WTC11 (cell line): ENCODE measurements around the gene FHIT. TPM values are rescaled to one million over a fixed set of nuclear protein-coding genes. Genes with fewer than 3 reads are reported as not detected.

Experiments
- ATAC-seq: fragments of 200-7000 bp; cut with Tn5 transposase; 2 replicates; pipeline ENCODE4 v1.10.0; 2021; ENCODE audit warnings: mild to moderate bottlenecking, moderate library complexity
- CTCF ChIA-PET: fragments of 300-600 bp; sonication (Branson Sonifier 250); formaldehyde crosslinking; loops from one replicate; lab custom pipeline; 2021; ENCODE audit warnings: antibody characterized with exemption; lab: Charles Lee
- POLR2A ChIA-PET: fragments of 350-600 bp; sonication (Branson Sonifier 250); formaldehyde crosslinking; loops from one replicate; lab custom pipeline; 2021; ENCODE audit warnings: antibody characterized with exemption; lab: Charles Lee
- DNase-seq: peaks from one replicate; pipeline ENCODE4 v3.0.0; 2021; ENCODE audit warnings: low spot score
- H3K27ac Mint-ChIP-seq: 2 replicates; pipeline ENCODE4 v1.8.0; 2021; ENCODE audit warnings: mixed read lengths
- H3K27me3 Mint-ChIP-seq: 2 replicates; pipeline ENCODE4 v1.8.0; 2021; ENCODE audit warnings: low read depth, mild to moderate bottlenecking, moderate library complexity, mixed read lengths
- H3K36me3 Mint-ChIP-seq: 2 replicates; pipeline ENCODE4 v1.8.0; 2021; ENCODE audit warnings: mixed read lengths
- H3K4me1 Mint-ChIP-seq: 2 replicates; pipeline ENCODE4 v1.8.0; 2022; ENCODE audit warnings: mixed read lengths
- H3K4me3 Mint-ChIP-seq: 2 replicates; pipeline ENCODE4 v1.8.0; 2021; ENCODE audit warnings: mild to moderate bottlenecking, moderate library complexity, mixed read lengths
- H3K9me3 Mint-ChIP-seq: 2 replicates; pipeline ENCODE4 v1.8.0; 2021; ENCODE audit warnings: mixed read lengths
- CREM ChIP-seq: sonication (generic); formaldehyde crosslinking; IDR thresholded peaks from 2 replicates; pipeline ENCODE4 v1.8.1; 2022; ENCODE audit warnings: mild to moderate bottlenecking, missing genetic modification reagents, moderate library complexity
- CTCF ChIP-seq: fragments of 200-600 bp; IDR thresholded peaks from 2 replicates; pipeline ENCODE4 v1.8.0; 2022; ENCODE audit warnings: antibody characterized with exemption
- E2F5 ChIP-seq: sonication (generic); formaldehyde crosslinking; IDR thresholded peaks from 2 replicates; pipeline ENCODE4 v1.8.1; 2022; ENCODE audit warnings: mild to moderate bottlenecking, moderate library complexity, missing genetic modification reagents
- ERG ChIP-seq: fragments of 250-450 bp; sonication (Bioruptor Pico); IDR thresholded peaks from 2 replicates; pipeline ENCODE4 v1.8.0; 2021; ENCODE audit warnings: mild to moderate bottlenecking
- FOXJ3 ChIP-seq: sonication (generic); formaldehyde crosslinking; IDR thresholded peaks from 2 replicates; pipeline ENCODE4 v1.9.0; 2021; ENCODE audit warnings: missing genetic modification reagents, mild to moderate bottlenecking, borderline replicate concordance
- KAT7 ChIP-seq: sonication (generic); formaldehyde crosslinking; IDR thresholded peaks from 2 replicates; pipeline ENCODE4 v1.8.1; 2023; ENCODE audit warnings: missing genetic modification reagents, mild to moderate bottlenecking, borderline replicate concordance
- NFE2L1 ChIP-seq: sonication (generic); formaldehyde crosslinking; IDR thresholded peaks from 2 replicates; pipeline ENCODE4 v1.8.1; 2023; ENCODE audit warnings: missing genetic modification reagents
- NR1H2 ChIP-seq: sonication (generic); formaldehyde crosslinking; IDR thresholded peaks from 2 replicates; pipeline ENCODE4 v1.9.0; 2021; ENCODE audit warnings: mild to moderate bottlenecking, moderate library complexity, missing genetic modification reagents
- PRRX2 ChIP-seq: fragments of 250-450 bp; sonication (Bioruptor Pico); IDR thresholded peaks from 2 replicates; pipeline ENCODE4 v1.8.0; 2021; ENCODE audit warnings: mild to moderate bottlenecking
- SOX15 ChIP-seq: fragments of 250-450 bp; sonication (Bioruptor Pico); IDR thresholded peaks from 2 replicates; pipeline ENCODE4 v1.9.0; 2021; ENCODE audit warnings: mild to moderate bottlenecking
- TP53 ChIP-seq: sonication (generic); formaldehyde crosslinking; IDR thresholded peaks from 2 replicates; pipeline ENCODE4 v1.8.1; 2023; ENCODE audit warnings: mild to moderate bottlenecking, missing genetic modification reagents
- ZBTB43 ChIP-seq: sonication (generic); formaldehyde crosslinking; IDR thresholded peaks from 2 replicates; pipeline ENCODE4 v1.8.1; 2023; ENCODE audit warnings: mild to moderate bottlenecking, missing genetic modification reagents
- ZNF232 ChIP-seq: sonication (generic); formaldehyde crosslinking; IDR thresholded peaks from 2 replicates; pipeline ENCODE4 v1.8.0; 2022; ENCODE audit warnings: mild to moderate bottlenecking, missing genetic modification reagents
- ZNF396 ChIP-seq: fragments of 250-450 bp; sonication (Bioruptor Pico); IDR thresholded peaks from 2 replicates; pipeline ENCODE4 v1.8.0; 2021; ENCODE audit warnings: mild to moderate bottlenecking, moderate library complexity, borderline replicate concordance
- ZNF423 ChIP-seq: fragments of 250-450 bp; sonication (Bioruptor Pico); IDR thresholded peaks from 2 replicates; pipeline ENCODE4 v2.1.2; 2022; ENCODE audit warnings: mild to moderate bottlenecking, moderate library complexity
- ZNF512 ChIP-seq: sonication (generic); formaldehyde crosslinking; IDR thresholded peaks from 2 replicates; pipeline ENCODE4 v1.8.1; 2022; ENCODE audit warnings: missing genetic modification reagents, borderline replicate concordance
- total RNA-seq: library from RNA; stranded (reverse); gene quantifications from 3 replicates; pipeline ENCODE4 v1.2.3, GENCODE V29; 2021

The FHIT gene
- total RNA-seq, 1 experiment from 2014 or later = 2.6 TPM

- POLR2A ChIA-PET = no interaction called here
- Mint-ChIP-seq H3K9me3 (peaks cover 4% of the 10 kb centered on the region; the same call in 1 of the 2 replicates), H3K27ac (no peak overlapping the region), H3K4me3 (no peak overlapping the region)
- no peak for TF ChIP-seq PRRX2 (CRISPR knock-in tag)
- no peak for TF ChIP-seq NFE2L1 (CRISPR knock-in tag)
- TF ChIP-seq NR1H2 = no peak
- no peak for TF ChIP-seq E2F5 (CRISPR knock-in tag)
- TF ChIP-seq FOXJ3 (CRISPR knock-in tag) = no peak
- TF ChIP-seq ZNF423 (CRISPR knock-in tag) = no peak
- TF ChIP-seq CREM (CRISPR knock-in tag) = no peak
- TF ChIP-seq, all 79 proteins: peak for 0
- H3K4me1 Mint-ChIP-seq = 0 out of 2 replicates have a peak, but pooled peaks cover 3% of the 10 kb centered on the region
- CTCF ChIA-PET = no interaction called here
- no peak for DNase-seq
- H3K27me3 Mint-ChIP-seq = no peaks in the 10 kb centered on the region; the same call in 1 of the 2 replicates
- no peak for ATAC-seq
- H3K36me3 Mint-ChIP-seq = no peaks in the 10 kb centered on the region
These were observed 1220.3 kb downstream of the FHIT start for GRCh38 chr3:60030982-60031381.

- ChIA-PET POLR2A (no interaction called here), CTCF (no interaction called here)
- ATAC-seq (no peak), DNase-seq (no peak)
- no peaks in the 10 kb centered on the region; the same call in 1 of the 2 replicates for H3K27me3 Mint-ChIP-seq
- no peak for TF ChIP-seq TP53
- TF ChIP-seq KAT7 (CRISPR knock-in tag) = no peak
- no peak for TF ChIP-seq ZNF232 (CRISPR knock-in tag)
- no peak for TF ChIP-seq ERG
- no peak for TF ChIP-seq ZNF396 (CRISPR knock-in tag)
- no peaks in the 10 kb centered on the region for H3K9me3 Mint-ChIP-seq
- H3K4me3 Mint-ChIP-seq = no peak overlapping the region
- H3K36me3 Mint-ChIP-seq = no peaks in the 10 kb centered on the region
- H3K27ac Mint-ChIP-seq = no peak overlapping the region
- peaks cover 6% of the 10 kb centered on the region; the same call in 1 of the 2 replicates for H3K4me1 Mint-ChIP-seq
These were observed 1223.0 kb downstream of the FHIT start for GRCh38 chr3:60028233-60028632.

- Mint-ChIP-seq H3K27me3 (no peaks in the 10 kb centered on the region; the same call in 1 of the 2 replicates), H3K27ac (no peak overlapping the region), H3K9me3 (no peaks in the 10 kb centered on the region), H3K36me3 (no peaks in the 10 kb centered on the region), H3K4me1 (peaks cover 6% of the 10 kb centered on the region; the same call in 1 of the 2 replicates), H3K4me3 (no peak overlapping the region)
- ChIA-PET POLR2A (no interaction called here), CTCF (no interaction called here)
- ATAC-seq (no peak), DNase-seq (no peak)
- TF ChIP-seq SOX15 (CRISPR knock-in tag) (no peak), CTCF (no peak), ZBTB43 (CRISPR knock-in tag) (no peak), ZNF512 (CRISPR knock-in tag) (no peak), ZNF423 (CRISPR knock-in tag) (no peak)
These were observed 1223.9 kb downstream of the FHIT start for GRCh38 chr3:60027335-60027734.
